Midbrain (tissue), 1 donor: Measurements from ENCODE around the gene PHEX.
A peak's percentile ranks its signal among the peaks of the same experiment; 100 is the strongest.

Experiments used
- DNase-seq: peaks from one replicate; lab custom pipeline; 2025; lab: John Stamatoyannopoulos, UW

The PHEX gene

GRCh38 chrX:22032084-22032483, at the start of gene PHEX:
Gene PHEX, plus strand, starts transcription at chrX:22032325. Its CDS starts 681 bp downstream, at chrX:22033006.
- no peak for DNase-seq

- DNase-seq: peak; percentile 83
These were observed 46.8 kb upstream of the PHEX start for GRCh38 chrX:21985332-21985777.

GRCh38 chrX:21986596-21986995, 45.5 kb upstream of the PHEX start:
- no peak for DNase-seq

- no peak for DNase-seq
These were observed 42.7 kb upstream of the PHEX start for GRCh38 chrX:21989384-21989783.

- DNase-seq: no peak
These were observed 41.3 kb upstream of the PHEX start for GRCh38 chrX:21990832-21991231.

- DNase-seq: no peak
These were observed 40.6 kb upstream of the PHEX start for GRCh38 chrX:21991504-21991903.

- DNase-seq: peak; percentile 8
These were observed 38.9 kb upstream of the PHEX start for GRCh38 chrX:21993265-21993664.

- DNase-seq: peak; percentile 17
These were observed 35.2 kb upstream of the PHEX start for GRCh38 chrX:21996872-21997455.

- DNase-seq: no peak
These were observed 34.1 kb upstream of the PHEX start for GRCh38 chrX:21998037-21998436.

- no peak for DNase-seq
These were observed 27.3 kb upstream of the PHEX start for GRCh38 chrX:22004866-22005265.

- no peak for DNase-seq
These were observed 20.1 kb upstream of the PHEX start for GRCh38 chrX:22012051-22012450.

- DNase-seq: no peak
These were observed 19.2 kb upstream of the PHEX start for GRCh38 chrX:22012931-22013330.

GRCh38 chrX:22015139-22015750, 16.9 kb upstream of the PHEX start:
- no peak for DNase-seq

GRCh38 chrX:22021751-22022324, 10.3 kb upstream of the PHEX start:
- DNase-seq: no peak

- DNase-seq: no peak
These were observed 7.5 kb upstream of the PHEX start for GRCh38 chrX:22024577-22024976.

- no peak for DNase-seq
These were observed 6.4 kb upstream of the PHEX start for GRCh38 chrX:22025751-22026150.

GRCh38 chrX:22026731-22027130, 5.4 kb upstream of the PHEX start:
- no peak for DNase-seq

- no peak for DNase-seq
These were observed 381 bp downstream of the PHEX start for GRCh38 chrX:22032506-22032905.

GRCh38 chrX:22033818-22034217, 1.7 kb downstream of the PHEX start:
- no peak for DNase-seq

GRCh38 chrX:22035236-22035635, 3.1 kb downstream of the PHEX start:
- no peak for DNase-seq

GRCh38 chrX:22037225-22037624, 5.1 kb downstream of the PHEX start:
- DNase-seq: no peak

- no peak for DNase-seq
These were observed 5.9 kb downstream of the PHEX start for GRCh38 chrX:22037911-22038537.

- no peak for DNase-seq
These were observed 7.4 kb downstream of the PHEX start for GRCh38 chrX:22039541-22039940.
